ENCODE data around the gene DHRSX.

- no peak for TF ChIP-seq CTCF (IDR thresholded peaks at IDR 0.05)
- no peak for TF ChIP-seq POLR2A (IDR thresholded peaks at IDR 0.05)
- no peak for TF ChIP-seq POLR2AphosphoS5 (IDR thresholded peaks at IDR 0.05)
- TF ChIP-seq EP300 (IDR thresholded peaks at IDR 0.05): no peak
These were observed 108.7 kb downstream of the DHRSX start for GRCh38 chrX:2391869-2392606.
